Naive thymus-derived CD4-positive, alpha-beta T cell (primary cell): ENCODE results near the gene LEMD2. TPM values are rescaled to one million over a fixed set of nuclear protein-coding genes. Genes with fewer than 3 reads are reported as not detected.

Experiments
- ATAC-seq: fragments of 150-1000 bp; cut with Tn5 transposase; 2 replicates; pipeline ENCODE4 v1.10.0; 2021; ENCODE audit warnings: mild to moderate bottlenecking, moderate library complexity
- CTCF ChIA-PET: fragments of 350-600 bp; sonication (Branson Sonifier 250); formaldehyde crosslinking; loops from one replicate; lab custom pipeline; 2021; ENCODE audit warnings: antibody characterized with exemption; lab: Charles Lee
- POLR2A ChIA-PET: fragments of 350-600 bp; sonication (Branson Sonifier 250); formaldehyde crosslinking; loops from one replicate; lab custom pipeline; 2021; ENCODE audit warnings: antibody characterized with exemption, inconsistent platforms; lab: Charles Lee
- DNase-seq, 9 donors: peaks; one replicate each; pipeline versions ENCODE4 v3.0.0 to v3.0.0-alpha.2; 2020 to 2022; ENCODE audit warnings: mixed read lengths in 1 of 9
- H3K27ac ChIP-seq: one replicate; pipeline ENCODE4 v1.7.0; 2013; ENCODE audit warnings: mild to moderate bottlenecking, low read depth, low read length, moderate library complexity
- H3K27me3 ChIP-seq, 2 donors: one replicate each; pipeline ENCODE4 v1.7.0; 2013; ENCODE audit warnings: low read length in 2 of 2, mild to moderate bottlenecking in 2 of 2, moderate library complexity in 2 of 2; ENCODE audit not compliant: control insufficient read depth in 2 of 2, insufficient read depth in 2 of 2
- H3K36me3 ChIP-seq, 3 experiments: 1 replicate in 2 of 3; 2 replicates in 1 of 3; pipeline ENCODE4 v1.7.0; 2013; ENCODE audit warnings: low read length in 3 of 3, mild to moderate bottlenecking in 3 of 3, moderate library complexity in 1 of 3; ENCODE audit not compliant: insufficient read depth in 3 of 3, control insufficient read depth in 2 of 3
- H3K4me1 ChIP-seq, 2 donors: one replicate each; pipeline ENCODE4 v1.7.0; 2013; ENCODE audit warnings: low read length in 2 of 2, mild to moderate bottlenecking in 2 of 2, moderate library complexity in 1 of 2; ENCODE audit not compliant: control insufficient read depth in 2 of 2, insufficient read depth in 2 of 2
- H3K4me3 ChIP-seq: 2 replicates; pipeline ENCODE4 v1.7.0; 2013; ENCODE audit warnings: mild to moderate bottlenecking, low read length
- H3K9me3 ChIP-seq, 3 experiments: 1 replicate in 2 of 3; 2 replicates in 1 of 3; pipeline ENCODE4 v1.7.0; 2013; ENCODE audit warnings: low read length in 3 of 3; ENCODE audit not compliant: control insufficient read depth in 2 of 3
- H3K27ac Mint-ChIP-seq, 9 donors: one replicate each; pipeline ENCODE4 v1.8.0; 2020 to 2022; ENCODE audit warnings: mixed read lengths in 9 of 9, mild to moderate bottlenecking in 8 of 9, moderate library complexity in 5 of 9, inconsistent platforms in 2 of 9
- H3K27me3 Mint-ChIP-seq, 5 donors: one replicate each; pipeline ENCODE4 v1.8.0; 2021 to 2022; ENCODE audit warnings: mixed read lengths in 5 of 5, mild to moderate bottlenecking in 1 of 5
- H3K36me3 Mint-ChIP-seq, 5 donors: one replicate each; pipeline ENCODE4 v1.8.0; 2020 to 2022; ENCODE audit warnings: mixed read lengths in 5 of 5, mild to moderate bottlenecking in 3 of 5, inconsistent platforms in 1 of 5
- H3K4me1 Mint-ChIP-seq, 7 donors: one replicate each; pipeline ENCODE4 v1.8.0; 2020 to 2022; ENCODE audit warnings: mixed read lengths in 7 of 7, mild to moderate bottlenecking in 3 of 7, inconsistent platforms in 1 of 7
- H3K4me3 Mint-ChIP-seq, 10 donors: one replicate each; pipeline ENCODE4 v1.8.0; 2020 to 2022; ENCODE audit warnings: mild to moderate bottlenecking in 10 of 10, mixed read lengths in 10 of 10, moderate library complexity in 6 of 10, inconsistent platforms in 2 of 10
- H3K9me3 Mint-ChIP-seq, 11 donors: one replicate each; pipeline ENCODE4 v1.8.0; 2020 to 2022; ENCODE audit warnings: mixed read lengths in 11 of 11, mild to moderate bottlenecking in 4 of 11, inconsistent platforms in 1 of 11, moderate library complexity in 1 of 11
- intact Hi-C, 2 donors: fragments of 100-400 bp; cut with micrococcal nuclease; formaldehyde crosslinking; loops; one replicate each; pipeline ENCODE4 v1.15.1; 2023
- polyA plus RNA-seq, 2 donors: library from polyadenylated mRNA; unstranded; fragments of 300-500 nt; fragmentation: Illumina TruSeq; gene quantifications; one replicate each; pipeline ENCODE4 v1.2.3, GENCODE V29; 2021
- total RNA-seq, 6 experiments: library from RNA in 5 of 6; stranded (reverse) in 5 of 6; gene quantifications; 1 replicate in 5 of 6; 2 replicates in 1 of 6; pipeline ENCODE4 v1.2.3 and lab custom pipeline; 2021 to 2026

The LEMD2 gene
- total and polyA plus RNA-seq, 7 experiments from 2014 or later: 27.0 to 124 (median 104) TPM

GRCh38 chr6:33803571-33804053 is 14.7 kb upstream of the LEMD2 start, which contains the start of gene MLN:
TSS of gene MLN (minus strand) at chr6:33804003. CDS start at chr6:33801163, 2,840 bp downstream.
- Mint-ChIP-seq H3K4me3 (no peak within 1 kb of the TSS), H3K27ac (peak within 1 kb of the TSS in 1 of 9 donors; percentile 11), H3K4me1 (peaks cover 11 to 21% (median 19%) of the 10 kb centered on the region in 7 donors), H3K36me3 (no peaks in the 10 kb centered on the region), H3K9me3 (no peaks in the 10 kb centered on the region), H3K27me3 (peaks cover 6 to 40% (median 13%) of the 10 kb centered on the region in 5 donors)
- intact Hi-C loops: no loop called here
- no peak within 1 kb of the TSS for H3K27ac ChIP-seq
- H3K4me1 ChIP-seq: peaks cover 8 to 12% of the 10 kb centered on the region in 2 donors
- no peaks in the 10 kb centered on the region for H3K27me3 ChIP-seq
- ChIA-PET CTCF (no interaction called here), POLR2A (no interaction called here)
- no peaks in the 10 kb centered on the region for H3K9me3 ChIP-seq
- H3K4me3 ChIP-seq: no peak within 1 kb of the TSS
- no peaks in the 10 kb centered on the region for H3K36me3 ChIP-seq
- ATAC-seq (no peak), DNase-seq (no peak)

- no peak for ATAC-seq
- H3K27me3 Mint-ChIP-seq: peaks cover 0 to 33% (median 15%) of the 10 kb centered on the region in 5 donors
- no peaks in the 10 kb centered on the region for H3K36me3 Mint-ChIP-seq
- no peaks in the 10 kb centered on the region for H3K9me3 Mint-ChIP-seq
- peaks cover 4 to 11% (median 7%) of the 10 kb centered on the region in 7 donors for H3K4me1 Mint-ChIP-seq
- Histone ChIP-seq H3K4me1 (peaks cover 0 to 4% of the 10 kb centered on the region in 2 donors), H3K27me3 (no peaks in the 10 kb centered on the region), H3K4me3 (no peak overlapping the region), H3K36me3 (no peaks in the 10 kb centered on the region), H3K27ac (no peak overlapping the region), H3K9me3 (no peaks in the 10 kb centered on the region)
- CTCF ChIA-PET: no interaction called here
- POLR2A ChIA-PET: interaction anchor here (0.6 kb wide), 1 partner anchor 1153 kb away, joined by 4 read pairs; no protein-coding TSS in a partner anchor
- intact Hi-C loops: no loop called here
- H3K4me3 Mint-ChIP-seq: no peak overlapping the region
- no peak for DNase-seq
- no peak overlapping the region for H3K27ac Mint-ChIP-seq
Observed at GRCh38 chr6:33802186-33802958, 13.4 kb upstream of the LEMD2 start.

GRCh38 chr6:33801611-33802010 is 12.7 kb upstream of the LEMD2 start:
- POLR2A ChIA-PET: interaction anchor here (0.6 to 0.8 kb wide), 2 partner anchors 13 to 1152 kb away, joined by 3 to 4 read pairs; partner anchors contain the start of gene LEMD2
- H3K4me1 Mint-ChIP-seq: peaks cover 0 to 4% (median 1%) of the 10 kb centered on the region in 7 donors
- H3K27ac ChIP-seq: no peak overlapping the region
- H3K4me3 Mint-ChIP-seq: no peak overlapping the region
- no peaks in the 10 kb centered on the region for H3K36me3 Mint-ChIP-seq
- H3K4me1 ChIP-seq: no peaks in the 10 kb centered on the region
- no peaks in the 10 kb centered on the region for H3K9me3 ChIP-seq
- no peak overlapping the region for H3K4me3 ChIP-seq
- no peaks in the 10 kb centered on the region for H3K9me3 Mint-ChIP-seq
- no peak overlapping the region for H3K27ac Mint-ChIP-seq
- CTCF ChIA-PET: interaction anchor here (0.7 kb wide), 1 partner anchor 219 kb away, joined by 4 read pairs; no protein-coding TSS in a partner anchor
- DNase-seq (no peak), ATAC-seq (no peak)
- H3K27me3 Mint-ChIP-seq: peaks cover 0 to 30% (median 14%) of the 10 kb centered on the region in 5 donors
- H3K36me3 ChIP-seq: no peaks in the 10 kb centered on the region
- no peaks in the 10 kb centered on the region for H3K27me3 ChIP-seq
- intact Hi-C loops: no loop called here

- CTCF ChIA-PET: no interaction called here
Observed at GRCh38 chr6:33800248-33800969, 11.5 kb upstream of the LEMD2 start.

GRCh38 chr6:33799454-33800113 is 10.7 kb upstream of the LEMD2 start:
- ChIA-PET CTCF (no interaction called here), POLR2A (no interaction called here)
- Mint-ChIP-seq H3K4me1 (peaks cover 0 to 4% (median 0%) of the 10 kb centered on the region in 7 donors), H3K27me3 (peaks cover 0 to 31% (median 14%) of the 10 kb centered on the region in 5 donors), H3K36me3 (no peaks in the 10 kb centered on the region), H3K27ac (no peak overlapping the region), H3K9me3 (no peaks in the 10 kb centered on the region), H3K4me3 (no peak overlapping the region)
- Histone ChIP-seq H3K27ac (no peak overlapping the region), H3K4me1 (no peaks in the 10 kb centered on the region), H3K36me3 (no peaks in the 10 kb centered on the region), H3K4me3 (no peak overlapping the region), H3K9me3 (no peaks in the 10 kb centered on the region), H3K27me3 (no peaks in the 10 kb centered on the region)
- DNase-seq: no peak
- no peak for ATAC-seq
- intact Hi-C loops: no loop called here

More at GRCh38 chr6:33800248-33800969, 11.5 kb upstream of the LEMD2 start:
- Mint-ChIP-seq H3K9me3 (no peaks in the 10 kb centered on the region), H3K27ac (no peak overlapping the region), H3K4me1 (peaks cover 0 to 4% (median 0%) of the 10 kb centered on the region in 7 donors), H3K4me3 (no peak overlapping the region), H3K27me3 (peaks cover 0 to 29% (median 14%) of the 10 kb centered on the region in 5 donors), H3K36me3 (no peaks in the 10 kb centered on the region)
- Histone ChIP-seq H3K9me3 (no peaks in the 10 kb centered on the region), H3K4me1 (no peaks in the 10 kb centered on the region), H3K4me3 (no peak overlapping the region), H3K36me3 (no peaks in the 10 kb centered on the region), H3K27me3 (no peaks in the 10 kb centered on the region), H3K27ac (no peak overlapping the region)
- no peak for DNase-seq
- POLR2A ChIA-PET: no interaction called here
- ATAC-seq: no peak
- intact Hi-C loops: no loop called here

GRCh38 chr6:33798343-33798848 is 9.5 kb upstream of the LEMD2 start:
- H3K4me3 ChIP-seq: no peak overlapping the region
- no peaks in the 10 kb centered on the region for H3K4me1 ChIP-seq
- Mint-ChIP-seq H3K4me3 (no peak overlapping the region), H3K27ac (no peak overlapping the region), H3K9me3 (no peaks in the 10 kb centered on the region), H3K4me1 (peaks cover 0 to 4% (median 0%) of the 10 kb centered on the region in 7 donors), H3K27me3 (peaks cover 0 to 31% (median 11%) of the 10 kb centered on the region in 5 donors), H3K36me3 (no peaks in the 10 kb centered on the region)
- ATAC-seq: no peak
- intact Hi-C loops: no loop called here
- CTCF ChIA-PET: no interaction called here
- POLR2A ChIA-PET: no interaction called here
- H3K36me3 ChIP-seq: no peaks in the 10 kb centered on the region
- no peak overlapping the region for H3K27ac ChIP-seq
- H3K27me3 ChIP-seq: no peaks in the 10 kb centered on the region
- DNase-seq: no peak
- no peaks in the 10 kb centered on the region for H3K9me3 ChIP-seq
